Cortex of kidney (tissue), 1 donor: ENCODE measurements around the gene ACTL8.

ENCODE experiments used
- DNase-seq: peaks from one replicate; lab custom pipeline; 2025; lab: John Stamatoyannopoulos, UW

The ACTL8 gene

GRCh38 chr1:17875882-17876280 is 120.7 kb downstream of the ACTL8 start:
- DNase-seq, result no peak
